SIG-M5 treated with dmso at 0.1 percent for 504 hours (cell line): ENCODE results near the gene XRCC4.
"Not testable (repeated sequence)": the region's sequence is repeated elsewhere in the genome, so short reads cannot be mapped to it uniquely, and the experiment has no call there.

Experiments used
- DNase-seq: peaks from one replicate; lab custom pipeline; 2025; ENCODE audit not compliant: unreplicated experiment; lab: John Stamatoyannopoulos, UW

The XRCC4 gene

GRCh38 chr5:83107692-83108420, 30.5 kb downstream of the XRCC4 start:
- DNase-seq: no peak

GRCh38 chr5:83109380-83109779, 32.0 kb downstream of the XRCC4 start:
- DNase-seq: no peak

GRCh38 chr5:83115816-83116215, 38.5 kb downstream of the XRCC4 start:
- DNase-seq: no peak

- DNase-seq: no peak
Measured at GRCh38 chr5:83118471-83118870, 41.1 kb downstream of the XRCC4 start.

GRCh38 chr5:83118976-83119375, 41.6 kb downstream of the XRCC4 start:
- DNase-seq: no peak

- DNase-seq: peak; percentile 18
Measured at GRCh38 chr5:83124593-83124992, 47.2 kb downstream of the XRCC4 start.

GRCh38 chr5:83125560-83125959, 48.2 kb downstream of the XRCC4 start:
- DNase-seq: no peak

GRCh38 chr5:83126501-83126900, 49.2 kb downstream of the XRCC4 start:
- no peak for DNase-seq

GRCh38 chr5:83133797-83134196, 56.5 kb downstream of the XRCC4 start:
- no peak for DNase-seq

GRCh38 chr5:83142526-83142925, 65.2 kb downstream of the XRCC4 start:
- DNase-seq: no peak

- no peak for DNase-seq
Measured at GRCh38 chr5:83145241-83145640, 67.9 kb downstream of the XRCC4 start.

GRCh38 chr5:83145882-83146331, 68.6 kb downstream of the XRCC4 start:
- no peak for DNase-seq

- DNase-seq: no peak
Measured at GRCh38 chr5:83146441-83146840, 69.1 kb downstream of the XRCC4 start.

- no peak for DNase-seq
Measured at GRCh38 chr5:83147593-83147992, 70.2 kb downstream of the XRCC4 start.

GRCh38 chr5:83148370-83148769, 71.0 kb downstream of the XRCC4 start:
- DNase-seq: no peak

- no peak for DNase-seq
Measured at GRCh38 chr5:83149671-83150070, 72.3 kb downstream of the XRCC4 start.

- no peak for DNase-seq
Measured at GRCh38 chr5:83151821-83152220, 74.5 kb downstream of the XRCC4 start.

GRCh38 chr5:83152996-83153395, 75.6 kb downstream of the XRCC4 start:
- not testable (repeated sequence) for DNase-seq

- no peak for DNase-seq
Measured at GRCh38 chr5:83156001-83156400, 78.7 kb downstream of the XRCC4 start.

GRCh38 chr5:83157163-83157562, 79.8 kb downstream of the XRCC4 start:
- DNase-seq: no peak

GRCh38 chr5:83162601-83163000, 85.3 kb downstream of the XRCC4 start:
- DNase-seq: no peak

- no peak for DNase-seq
Measured at GRCh38 chr5:83167538-83167937, 90.2 kb downstream of the XRCC4 start.
